ENCODE measurements around the gene XPO6.

XPO6 gene

DNA sequence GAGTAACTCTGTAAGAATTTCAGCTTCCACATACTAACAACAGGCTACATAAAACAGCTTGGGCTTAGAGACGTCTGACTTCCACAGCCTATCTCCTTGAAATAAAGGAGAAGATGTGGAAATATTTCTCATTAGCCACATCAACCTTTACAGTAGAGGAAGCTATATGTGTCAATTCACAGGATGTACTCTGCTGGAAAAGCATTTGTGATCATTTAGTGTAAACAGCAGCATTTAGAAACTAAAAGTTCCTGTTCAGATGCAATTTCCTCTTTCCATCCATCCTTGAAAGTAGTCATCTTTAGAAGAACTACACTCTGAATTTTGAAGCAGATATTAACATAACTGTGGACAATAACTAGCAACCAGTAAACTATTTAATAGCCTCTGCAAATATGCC lies 46.2 kb downstream of the XPO6 start:
- DNase-seq, result no peak
- peak overlapping the region; percentile 95 for H3K27ac Mint-ChIP-seq
- H3K9me3 Mint-ChIP-seq, result no peaks in the 10 kb centered on the region
- H3K4me3 Mint-ChIP-seq, result no peak overlapping the region
- H3K4me1 Mint-ChIP-seq (ENCODE audit: low read depth), result peaks cover 91% of the 10 kb centered on the region
- peaks cover 100% of the 10 kb centered on the region for H3K36me3 Mint-ChIP-seq (ENCODE audit: low read depth)
- H3K27me3 Mint-ChIP-seq, result no peaks in the 10 kb centered on the region

GRCh38 chr16:28164140-28164539 lies 47.6 kb downstream of the XPO6 start:
- H3K9me3 Mint-ChIP-seq, result no peaks in the 10 kb centered on the region
- no peaks in the 10 kb centered on the region for H3K27me3 Mint-ChIP-seq
- DNase-seq, result no peak
- peak overlapping the region; percentile 42 for H3K27ac Mint-ChIP-seq
- H3K4me3 Mint-ChIP-seq, result no peak overlapping the region
- peaks cover 88% of the 10 kb centered on the region for H3K4me1 Mint-ChIP-seq (ENCODE audit: low read depth)
- H3K36me3 Mint-ChIP-seq (ENCODE audit: low read depth), result peaks cover 94% of the 10 kb centered on the region

- DNase-seq, result no peak
- H3K36me3 Mint-ChIP-seq (ENCODE audit: low read depth), result peaks cover 94% of the 10 kb centered on the region
Observed at GRCh38 chr16:28163699-28164098, 48.1 kb downstream of the XPO6 start.

DNA sequence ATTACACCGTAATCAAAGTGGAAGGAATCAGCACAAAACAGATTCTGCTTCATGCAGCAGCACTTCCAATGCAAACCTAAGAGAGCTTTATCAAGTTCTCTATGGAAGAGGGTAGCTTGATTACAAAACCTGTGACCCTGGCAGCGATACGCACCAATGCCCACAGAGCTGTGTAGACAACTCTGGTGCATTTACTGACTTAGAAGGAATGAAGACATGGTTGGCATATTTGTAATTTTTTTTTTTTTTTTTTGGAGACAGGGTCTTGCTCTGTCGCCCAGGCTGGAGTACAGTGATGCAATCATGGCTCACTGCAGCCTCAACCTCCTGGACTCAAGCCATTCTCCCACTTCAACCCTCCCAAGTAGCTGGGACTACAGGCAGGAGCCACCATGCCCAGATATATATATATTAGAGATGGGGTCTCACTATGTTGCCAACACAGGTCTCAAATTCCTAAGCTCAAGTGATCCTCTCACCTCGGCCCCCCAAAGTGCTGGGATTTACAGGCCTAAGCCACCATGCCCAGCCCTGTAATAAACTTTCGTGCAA lies 49.4 kb downstream of the XPO6 start:
- Mint-ChIP-seq H3K27me3 (no peaks in the 10 kb centered on the region), H3K4me1 (ENCODE audit: low read depth) (peaks cover 86% of the 10 kb centered on the region), H3K4me3 (no peak overlapping the region), H3K27ac (peak overlapping the region; percentile 51), H3K36me3 (ENCODE audit: low read depth) (peaks cover 93% of the 10 kb centered on the region), H3K9me3 (no peaks in the 10 kb centered on the region)
- no peak for DNase-seq

More at GRCh38 chr16:28163699-28164098, 48.1 kb downstream of the XPO6 start:
- H3K27me3 Mint-ChIP-seq, result no peaks in the 10 kb centered on the region
- peaks cover 87% of the 10 kb centered on the region for H3K4me1 Mint-ChIP-seq (ENCODE audit: low read depth)
- no peak overlapping the region for H3K4me3 Mint-ChIP-seq
- peak overlapping the region; percentile 42 for H3K27ac Mint-ChIP-seq
- no peaks in the 10 kb centered on the region for H3K9me3 Mint-ChIP-seq

- Mint-ChIP-seq H3K36me3 (ENCODE audit: low read depth) (peaks cover 91% of the 10 kb centered on the region), H3K4me1 (ENCODE audit: low read depth) (peaks cover 81% of the 10 kb centered on the region), H3K27me3 (no peaks in the 10 kb centered on the region), H3K27ac (peak overlapping the region; percentile 51), H3K4me3 (no peak overlapping the region), H3K9me3 (no peaks in the 10 kb centered on the region)
- DNase-seq, result no peak
Observed at GRCh38 chr16:28161626-28162025, 50.1 kb downstream of the XPO6 start.

- H3K36me3 Mint-ChIP-seq (ENCODE audit: low read depth), result peaks cover 91% of the 10 kb centered on the region
- H3K9me3 Mint-ChIP-seq, result no peaks in the 10 kb centered on the region
- H3K27me3 Mint-ChIP-seq, result no peaks in the 10 kb centered on the region
- H3K27ac Mint-ChIP-seq, result peak overlapping the region; percentile 62
- peaks cover 70% of the 10 kb centered on the region for H3K4me1 Mint-ChIP-seq (ENCODE audit: low read depth)
- H3K4me3 Mint-ChIP-seq, result no peak overlapping the region
- no peak for DNase-seq
Observed at GRCh38 chr16:28158136-28158535, 53.6 kb downstream of the XPO6 start.

- Mint-ChIP-seq H3K9me3 (no peaks in the 10 kb centered on the region), H3K4me3 (no peak overlapping the region), H3K36me3 (ENCODE audit: low read depth) (peaks cover 89% of the 10 kb centered on the region), H3K27me3 (no peaks in the 10 kb centered on the region), H3K4me1 (ENCODE audit: low read depth) (peaks cover 57% of the 10 kb centered on the region), H3K27ac (peak overlapping the region; percentile 77)
- DNase-seq, result no peak
Observed at GRCh38 chr16:28156056-28156680, 55.6 kb downstream of the XPO6 start.

- H3K4me3 Mint-ChIP-seq, result no peak overlapping the region
- H3K36me3 Mint-ChIP-seq (ENCODE audit: low read depth), result peaks cover 89% of the 10 kb centered on the region
- H3K27me3 Mint-ChIP-seq, result no peaks in the 10 kb centered on the region
- H3K9me3 Mint-ChIP-seq, result no peaks in the 10 kb centered on the region
- H3K4me1 Mint-ChIP-seq (ENCODE audit: low read depth), result peaks cover 60% of the 10 kb centered on the region
- DNase-seq, result no peak
- peak overlapping the region; percentile 77 for H3K27ac Mint-ChIP-seq
Observed at GRCh38 chr16:28155293-28155692, 56.5 kb downstream of the XPO6 start.

GRCh38 chr16:28151180-28151579 lies 60.6 kb downstream of the XPO6 start:
- H3K4me1 Mint-ChIP-seq (ENCODE audit: low read depth), result peaks cover 72% of the 10 kb centered on the region
- H3K4me3 Mint-ChIP-seq, result no peak overlapping the region

GRCh38 chr16:28149011-28149888 lies 62.5 kb downstream of the XPO6 start:
- Mint-ChIP-seq H3K36me3 (ENCODE audit: low read depth) (peaks cover 95% of the 10 kb centered on the region), H3K9me3 (no peaks in the 10 kb centered on the region), H3K27me3 (no peaks in the 10 kb centered on the region), H3K27ac (peak overlapping the region; percentile 90), H3K4me1 (ENCODE audit: low read depth) (peaks cover 74% of the 10 kb centered on the region), H3K4me3 (peak overlapping the region; percentile 4)
- DNase-seq, result no peak

More at GRCh38 chr16:28151180-28151579, 60.6 kb downstream of the XPO6 start:
- H3K36me3 Mint-ChIP-seq (ENCODE audit: low read depth), result peaks cover 96% of the 10 kb centered on the region
- no peaks in the 10 kb centered on the region for H3K9me3 Mint-ChIP-seq
- H3K27ac Mint-ChIP-seq, result peak overlapping the region; percentile 73
- DNase-seq, result no peak
- no peaks in the 10 kb centered on the region for H3K27me3 Mint-ChIP-seq

DNA sequence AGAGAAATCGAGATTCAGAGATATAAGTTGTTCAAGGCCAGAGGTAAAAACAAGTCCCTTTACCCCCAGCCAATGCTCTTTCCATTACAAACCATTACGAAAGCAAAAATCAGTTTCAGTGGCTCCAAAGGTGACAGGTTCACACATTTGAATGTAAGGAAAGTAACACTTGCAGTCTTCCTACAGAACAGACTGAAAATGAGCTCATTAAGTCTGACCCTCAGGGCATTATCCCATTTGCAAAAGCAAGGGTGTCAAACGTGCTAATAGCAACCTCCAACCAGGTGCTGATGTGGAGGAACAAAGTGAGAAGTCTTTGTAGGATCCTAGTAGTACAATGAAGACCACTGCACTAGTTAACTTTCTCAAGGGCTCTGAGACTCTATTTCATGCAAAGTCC lies 65.2 kb downstream of the XPO6 start:
- no peak overlapping the region for H3K4me3 Mint-ChIP-seq

DNA sequence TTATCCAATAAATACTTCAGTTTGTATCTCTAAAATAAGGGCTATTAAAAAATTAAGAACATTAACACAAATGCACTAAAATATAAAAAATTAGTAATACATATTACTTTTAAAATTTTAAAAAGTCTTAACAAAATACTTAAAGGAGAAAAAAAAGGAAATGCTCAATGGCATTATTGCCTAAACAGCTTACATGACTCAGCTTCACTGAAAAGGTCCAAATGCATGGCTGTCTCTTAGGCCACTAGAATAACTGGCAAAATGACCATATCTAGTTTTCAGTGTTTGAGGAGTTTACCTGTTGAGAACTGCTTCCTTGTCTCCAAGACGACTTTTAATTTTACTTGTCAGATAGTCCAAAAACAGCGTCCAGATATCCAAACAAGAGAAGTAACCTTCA lies 66.0 kb downstream of the XPO6 start:
- Mint-ChIP-seq H3K36me3 (ENCODE audit: low read depth) (peaks cover 98% of the 10 kb centered on the region), H3K27ac (peak overlapping the region; percentile 74), H3K9me3 (no peaks in the 10 kb centered on the region), H3K4me3 (no peak overlapping the region), H3K4me1 (ENCODE audit: low read depth) (peaks cover 93% of the 10 kb centered on the region), H3K27me3 (no peaks in the 10 kb centered on the region)
- no peak for DNase-seq

More for the DNA sequence above, 65.2 kb downstream of the XPO6 start:
- Mint-ChIP-seq H3K36me3 (ENCODE audit: low read depth) (peaks cover 98% of the 10 kb centered on the region), H3K27ac (peak overlapping the region; percentile 74), H3K27me3 (no peaks in the 10 kb centered on the region), H3K4me1 (ENCODE audit: low read depth) (peaks cover 93% of the 10 kb centered on the region), H3K9me3 (no peaks in the 10 kb centered on the region)
- no peak for DNase-seq

- Mint-ChIP-seq H3K9me3 (no peaks in the 10 kb centered on the region), H3K27ac (peak overlapping the region; percentile 91), H3K4me1 (ENCODE audit: low read depth) (peaks cover 88% of the 10 kb centered on the region), H3K27me3 (no peaks in the 10 kb centered on the region), H3K36me3 (ENCODE audit: low read depth) (peaks cover 91% of the 10 kb centered on the region), H3K4me3 (peak overlapping the region; percentile 63)
- DNase-seq, result peak; percentile 44
Observed at GRCh38 chr16:28140788-28141618, 70.8 kb downstream of the XPO6 start.

GRCh38 chr16:28139530-28139929 lies 72.2 kb downstream of the XPO6 start:
- Mint-ChIP-seq H3K4me1 (ENCODE audit: low read depth) (peaks cover 74% of the 10 kb centered on the region), H3K27ac (peak overlapping the region; percentile 89), H3K4me3 (no peak overlapping the region), H3K36me3 (ENCODE audit: low read depth) (peaks cover 92% of the 10 kb centered on the region), H3K9me3 (no peaks in the 10 kb centered on the region), H3K27me3 (no peaks in the 10 kb centered on the region)
- no peak for DNase-seq
